Measurements from ENCODE around the gene FLYWCH1. TPM values are rescaled to one million over a fixed set of nuclear protein-coding genes. Genes with fewer than 3 reads are reported as not detected.

The FLYWCH1 gene
- total and polyA plus RNA-seq, 9 of the 15 experiments (the other 6 are each of a cell fraction or from before 2014, with no cell fraction given), result 0.18 to 33.6 (median 11.3) TPM

DNA sequence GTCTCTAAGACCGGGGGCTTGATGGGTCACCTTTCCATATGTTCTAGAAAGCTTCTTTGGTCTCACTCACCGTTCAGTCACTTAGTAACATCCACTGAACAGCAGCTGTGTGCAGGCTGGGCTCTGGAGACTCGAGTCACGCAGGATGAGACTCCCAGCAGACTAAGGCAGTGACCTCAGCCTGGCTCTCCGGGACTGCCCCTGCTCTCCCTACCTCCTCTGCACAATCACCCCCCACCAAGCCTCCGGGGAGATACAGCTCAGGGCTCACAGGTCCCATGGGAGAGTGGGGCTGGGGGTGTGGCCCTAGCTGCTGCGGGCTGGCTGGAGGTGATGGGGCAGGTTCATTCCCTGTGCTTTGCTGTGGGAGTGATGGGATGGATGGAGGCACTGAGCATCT lies 14.6 kb upstream of the FLYWCH1 start:
- TF ChIP-seq TAL1 (IDR thresholded peaks at IDR 0.05), result no peak
- TF ChIP-seq TAF9B (IDR thresholded peaks at IDR 0.05; ENCODE audit: partially characterized antibody), result no peak
- no peak for TF ChIP-seq TAF7 (tag; IDR thresholded peaks at IDR 0.05)
- TF ChIP-seq U2AF1 (optimal IDR thresholded peaks at IDR 0.05; ENCODE audit: low read depth, low read length), result no peak
- no peak for TF ChIP-seq HNRNPH1 (optimal IDR thresholded peaks at IDR 0.05; ENCODE audit: low read depth, low read length)
- no peak for TF ChIP-seq KAT7 (CRISPR knock-in tag; IDR thresholded peaks at IDR 0.05; ENCODE audit: borderline replicate concordance)
- TF ChIP-seq ARID1B (IDR thresholded peaks at IDR 0.05), result no peak
- TF ChIP-seq ZFP30 (CRISPR knock-in tag; IDR thresholded peaks at IDR 0.05; ENCODE audit: borderline replicate concordance), result no peak
- no peak for TF ChIP-seq ATF1 (CRISPR knock-in tag; IDR thresholded peaks at IDR 0.05)
- no peak for TF ChIP-seq ATF1 (tag; IDR thresholded peaks at IDR 0.05)
- TF ChIP-seq CBFA2T3 (IDR thresholded peaks at IDR 0.05), result no peak
- no peak for TF ChIP-seq MYC (IDR thresholded peaks at IDR 0.05; ENCODE audit: low read depth, low read length)
- TF ChIP-seq MYC (CRISPR knock-in tag; IDR thresholded peaks at IDR 0.05; ENCODE audit: borderline replicate concordance, low read depth), result no peak
- TF ChIP-seq GABPB1 (CRISPR knock-in tag; IDR thresholded peaks at IDR 0.05), result no peak
- TF ChIP-seq, protein P1, sequence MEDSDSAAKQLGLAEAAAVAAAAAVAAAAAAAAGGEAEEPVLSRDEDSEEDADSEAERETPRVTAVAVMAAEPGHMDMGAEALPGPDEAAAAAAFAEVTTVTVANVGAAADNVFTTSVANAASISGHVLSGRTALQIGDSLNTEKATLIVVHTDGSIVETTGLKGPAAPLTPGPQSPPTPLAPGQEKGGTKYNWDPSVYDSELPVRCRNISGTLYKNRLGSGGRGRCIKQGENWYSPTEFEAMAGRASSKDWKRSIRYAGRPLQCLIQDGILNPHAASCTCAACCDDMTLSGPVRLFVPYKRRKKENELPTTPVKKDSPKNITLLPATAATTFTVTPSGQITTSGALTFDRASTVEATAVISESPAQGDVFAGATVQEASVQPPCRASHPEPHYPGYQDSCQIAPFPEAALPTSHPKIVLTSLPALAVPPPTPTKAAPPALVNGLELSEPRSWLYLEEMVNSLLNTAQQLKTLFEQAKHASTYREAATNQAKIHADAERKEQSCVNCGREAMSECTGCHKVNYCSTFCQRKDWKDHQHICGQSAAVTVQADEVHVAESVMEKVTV (CRISPR knock-in tag; IDR thresholded peaks at IDR 0.05), result no peak
- TF ChIP-seq STAG1 (CRISPR knock-in tag; IDR thresholded peaks at IDR 0.05; ENCODE audit: borderline replicate concordance), result no peak
- TF ChIP-seq CBFA2T2 (conservative IDR thresholded peaks at IDR 0.05), result no peak
- no peak for TF ChIP-seq ARID2 (IDR thresholded peaks at IDR 0.05)
- TF ChIP-seq NBN (IDR thresholded peaks at IDR 0.05; ENCODE audit: low read depth), result no peak
- TF ChIP-seq, protein P2, sequence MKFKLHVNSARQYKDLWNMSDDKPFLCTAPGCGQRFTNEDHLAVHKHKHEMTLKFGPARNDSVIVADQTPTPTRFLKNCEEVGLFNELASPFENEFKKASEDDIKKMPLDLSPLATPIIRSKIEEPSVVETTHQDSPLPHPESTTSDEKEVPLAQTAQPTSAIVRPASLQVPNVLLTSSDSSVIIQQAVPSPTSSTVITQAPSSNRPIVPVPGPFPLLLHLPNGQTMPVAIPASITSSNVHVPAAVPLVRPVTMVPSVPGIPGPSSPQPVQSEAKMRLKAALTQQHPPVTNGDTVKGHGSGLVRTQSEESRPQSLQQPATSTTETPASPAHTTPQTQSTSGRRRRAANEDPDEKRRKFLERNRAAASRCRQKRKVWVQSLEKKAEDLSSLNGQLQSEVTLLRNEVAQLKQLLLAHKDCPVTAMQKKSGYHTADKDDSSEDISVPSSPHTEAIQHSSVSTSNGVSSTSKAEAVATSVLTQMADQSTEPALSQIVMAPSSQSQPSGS (CRISPR knock-in tag; IDR thresholded peaks at IDR 0.05), result no peak
- no peak for TF ChIP-seq SAP30 (IDR thresholded peaks at IDR 0.05; ENCODE audit: borderline replicate concordance, insufficient read depth, low read depth, low read length, poor library complexity, severe bottlenecking)
- TF ChIP-seq RNF2 (IDR thresholded peaks at IDR 0.05), result no peak
- no peak overlapping the region for H3K27ac ChIP-seq (ENCODE audit: extremely low read depth, low read depth, low read length)
- peak overlapping the region in 1 of 2 experiments; percentile 4; a peak in 1 of 4 replicates for H3K9ac ChIP-seq (ENCODE audit: insufficient read depth in 1 of 2, low read depth in 2 of 2, low read length in 2 of 2)
- in situ Hi-C loops (cut with MboI) (no loop called here), intact Hi-C loops (cut with micrococcal nuclease) (no loop called here)
- no TSS peak for BruUV-seq (replicated peaks)
- no peak overlapping the region for H2AFZ ChIP-seq (ENCODE audit: low read depth, low read length)
- H3K36me3 ChIP-seq (ENCODE audit: control insufficient read depth, insufficient read depth, low read length), result no peaks in the 10 kb centered on the region
- no peak; the same call in 1 of the 3 replicates for ATAC-seq
- POLR2A ChIA-PET, result interaction anchor here (0.6 kb wide), 1 partner anchor 29 kb away, joined by 3 read pairs; no protein-coding TSS in a partner anchor
- no peaks in the 10 kb centered on the region for H3K9me1 ChIP-seq (ENCODE audit: control insufficient read depth, insufficient read depth, low read length)
- H4K20me1 ChIP-seq (replicated peaks; ENCODE audit: control insufficient read depth, insufficient read depth, low read length), result no peaks in the 10 kb centered on the region
- H3K4me2 ChIP-seq (ENCODE audit: insufficient read depth, low read length), result no peak overlapping the region
- no peaks in the 10 kb centered on the region for H3K79me2 ChIP-seq (ENCODE audit: control insufficient read depth, insufficient read depth, low read length)
- DNase-seq (ENCODE audit: extremely low read depth in 1 of 4, low spot score in 3 of 4), result peak in 1 of 4 experiments; percentile 6
- CTCF ChIA-PET (ENCODE audit: low intra/inter-chr PET ratio), result no interaction called here
- H3K4me3 ChIP-seq, result no peak overlapping the region
- H3K27me3 ChIP-seq (ENCODE audit: control insufficient read depth in 2 of 2, insufficient read depth in 2 of 2, low read length in 2 of 2), result no peaks in the 10 kb centered on the region
- 53% methylated on average over 7 of the region's 7 CpGs for WGBS (ENCODE audit: insufficient coverage, low coverage, missing lambda C conversion rate)
- peaks cover 0 to 42% of the 10 kb centered on the region in 2 experiments; a peak in 2 of 5 replicates for H3K4me1 ChIP-seq (replicated peaks in 1 of 2; ENCODE audit: control insufficient read depth in 2 of 2, insufficient read depth in 2 of 2, low read length in 2 of 2)
- FAIRE-seq, result no peak
- H3K9me3 ChIP-seq (replicated peaks; ENCODE audit: control insufficient read depth, insufficient read depth, low read depth, low read length), result no peaks in the 10 kb centered on the region

All from K562 (cell line).